HG02938 (cell line): ENCODE measurements around the gene DEFB108B.
"Not testable (repeated sequence)": the region's sequence is repeated elsewhere in the genome, so short reads cannot be mapped to it uniquely, and the experiment has no call there.

ENCODE experiments used
- ATAC-seq: cut with Tn5 transposase; IDR thresholded peaks from one replicate; pipeline ENCODE4 v1.9.1; 2021; ENCODE audit warnings: mild to moderate bottlenecking, moderate library complexity; ENCODE audit not compliant: unreplicated experiment

DEFB108B gene

GRCh38 chr11:71832811-71833210 lies at the start of gene DEFB108B:
TSS of gene DEFB108B (plus strand) at chr11:71833200. CDS start at chr11:71833200, 0 bp downstream.
- not testable (repeated sequence) for ATAC-seq

GRCh38 chr11:71786114-71786847 lies 46.7 kb upstream of the DEFB108B start:
- ATAC-seq, result not testable (repeated sequence)

- peak; percentile 88 for ATAC-seq
Measured at GRCh38 chr11:71786848-71787097, 46.2 kb upstream of the DEFB108B start.

GRCh38 chr11:71787098-71787823 lies 45.7 kb upstream of the DEFB108B start:
- ATAC-seq, result peak; percentile 91

- not testable (repeated sequence) for ATAC-seq
Measured at GRCh38 chr11:71787824-71788454, 45.1 kb upstream of the DEFB108B start.

GRCh38 chr11:71789444-71790196 lies 43.4 kb upstream of the DEFB108B start:
- ATAC-seq, result not testable (repeated sequence)

GRCh38 chr11:71791111-71791510 lies 41.9 kb upstream of the DEFB108B start:
- ATAC-seq, result not testable (repeated sequence)

- ATAC-seq, result not testable (repeated sequence)
Measured at GRCh38 chr11:71792621-71793235, 40.3 kb upstream of the DEFB108B start.

GRCh38 chr11:71794386-71795040 lies 38.5 kb upstream of the DEFB108B start:
- not testable (repeated sequence) for ATAC-seq

- not testable (repeated sequence) for ATAC-seq
Measured at GRCh38 chr11:71795236-71795635, 37.8 kb upstream of the DEFB108B start.

GRCh38 chr11:71796016-71796415 lies 37.0 kb upstream of the DEFB108B start:
- not testable (repeated sequence) for ATAC-seq

- not testable (repeated sequence) for ATAC-seq
Measured at GRCh38 chr11:71796781-71797180, 36.2 kb upstream of the DEFB108B start.

GRCh38 chr11:71799556-71800128 lies 33.4 kb upstream of the DEFB108B start:
- not testable (repeated sequence) for ATAC-seq

GRCh38 chr11:71800335-71800953 lies 32.6 kb upstream of the DEFB108B start:
- ATAC-seq, result not testable (repeated sequence)

- not testable (repeated sequence) for ATAC-seq
Measured at GRCh38 chr11:71801026-71801425, 32.0 kb upstream of the DEFB108B start.

- not testable (repeated sequence) for ATAC-seq
Measured at GRCh38 chr11:71802874-71803273, 30.1 kb upstream of the DEFB108B start.

GRCh38 chr11:71804158-71804947 lies 28.6 kb upstream of the DEFB108B start:
- ATAC-seq, result not testable (repeated sequence)

GRCh38 chr11:71812529-71812928 lies 20.5 kb upstream of the DEFB108B start:
- not testable (repeated sequence) for ATAC-seq
